Lower lobe of right lung (tissue), 2 donors: Measurements from ENCODE around the gene ISOC2. TPM values are rescaled to one million over a fixed set of nuclear protein-coding genes. Genes with fewer than 3 reads are reported as not detected.
A peak's percentile ranks its signal among the peaks of the same experiment; 100 is the strongest.

Experiments used
- ATAC-seq, 2 donors: fragments of 200-7000 bp; cut with Tn5 transposase; one replicate each; pipeline ENCODE4 v1.9.1; 2020 to 2022; ENCODE audit warnings: mild to moderate bottlenecking in 2 of 2, moderate library complexity in 2 of 2
- DNase-seq: peaks from one replicate; pipeline ENCODE4 v3.0.0-alpha.2; 2020
- H3K27ac ChIP-seq: fragments of 200-600 bp; one replicate; pipeline ENCODE4 v1.8.0; 2022
- H3K27me3 ChIP-seq: fragments of 200-600 bp; one replicate; pipeline ENCODE4 v1.8.0; 2022; ENCODE audit warnings: low read depth
- H3K36me3 ChIP-seq: fragments of 200-600 bp; one replicate; pipeline ENCODE4 v1.8.0; 2022; ENCODE audit warnings: mild to moderate bottlenecking
- H3K4me1 ChIP-seq: fragments of 200-600 bp; one replicate; pipeline ENCODE4 v1.8.0; 2022
- H3K4me3 ChIP-seq: fragments of 200-600 bp; one replicate; pipeline ENCODE4 v1.8.0; 2022; ENCODE audit warnings: mild to moderate bottlenecking
- H3K9me3 ChIP-seq: fragments of 200-600 bp; one replicate; pipeline ENCODE4 v1.8.0; 2022
- intact Hi-C: fragments of 100-400 bp; cut with DNase I; formaldehyde crosslinking; loops from one replicate; pipeline ENCODE4 v1.11.0; 2022
- total RNA-seq: library from RNA; stranded (reverse); fragmentation: NEBNext Ultra II Directional; extraction: Animal tissue kit (Norgen Biotek cat#: 25700); gene quantifications from one replicate; pipeline ENCODE4 v1.2.1, GENCODE V29; 2021
- TF ChIP-seq, protein P1 (sequence below): fragments of 200-600 bp; IDR thresholded peaks from one replicate; pipeline ENCODE4 v1.8.0; 2022; ENCODE audit warnings: antibody characterized with exemption, mild to moderate bottlenecking
- donor health status: DM: no; HTN: yes; CAD: no; lungs with severe emphysema.

The ISOC2 gene
- total RNA-seq, 1 donor from 2014 or later = 28.6 TPM

DNA sequence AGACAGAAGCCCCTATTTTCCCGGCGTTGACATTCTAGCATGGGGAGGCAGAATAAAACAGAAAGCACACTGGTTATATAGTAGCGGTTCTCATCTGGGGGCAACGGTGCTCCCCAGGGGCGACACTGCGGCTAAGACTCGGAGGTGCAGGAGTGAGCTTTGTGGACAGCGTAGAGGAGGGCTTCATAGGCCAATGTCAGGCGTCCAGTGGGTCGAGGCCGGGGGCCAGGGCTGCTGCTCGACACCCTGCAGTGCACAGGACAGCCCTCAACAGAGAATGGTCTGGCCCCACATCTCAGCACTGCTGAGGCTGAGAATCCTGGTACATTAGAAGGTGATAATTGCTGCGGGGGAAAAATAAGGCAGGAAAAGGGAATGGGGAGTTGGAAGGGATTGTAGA is 16.5 kb upstream of the ISOC2 start:
- no peak for ATAC-seq
- no peaks in the 10 kb centered on the region for H3K9me3 ChIP-seq
- H3K27me3 ChIP-seq = no peaks in the 10 kb centered on the region
- intact Hi-C loops = no loop called here
- TF ChIP-seq, protein P1, sequence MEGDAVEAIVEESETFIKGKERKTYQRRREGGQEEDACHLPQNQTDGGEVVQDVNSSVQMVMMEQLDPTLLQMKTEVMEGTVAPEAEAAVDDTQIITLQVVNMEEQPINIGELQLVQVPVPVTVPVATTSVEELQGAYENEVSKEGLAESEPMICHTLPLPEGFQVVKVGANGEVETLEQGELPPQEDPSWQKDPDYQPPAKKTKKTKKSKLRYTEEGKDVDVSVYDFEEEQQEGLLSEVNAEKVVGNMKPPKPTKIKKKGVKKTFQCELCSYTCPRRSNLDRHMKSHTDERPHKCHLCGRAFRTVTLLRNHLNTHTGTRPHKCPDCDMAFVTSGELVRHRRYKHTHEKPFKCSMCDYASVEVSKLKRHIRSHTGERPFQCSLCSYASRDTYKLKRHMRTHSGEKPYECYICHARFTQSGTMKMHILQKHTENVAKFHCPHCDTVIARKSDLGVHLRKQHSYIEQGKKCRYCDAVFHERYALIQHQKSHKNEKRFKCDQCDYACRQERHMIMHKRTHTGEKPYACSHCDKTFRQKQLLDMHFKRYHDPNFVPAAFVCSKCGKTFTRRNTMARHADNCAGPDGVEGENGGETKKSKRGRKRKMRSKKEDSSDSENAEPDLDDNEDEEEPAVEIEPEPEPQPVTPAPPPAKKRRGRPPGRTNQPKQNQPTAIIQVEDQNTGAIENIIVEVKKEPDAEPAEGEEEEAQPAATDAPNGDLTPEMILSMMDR = no peak
- peaks cover 20% of the 10 kb centered on the region for H3K36me3 ChIP-seq
- DNase-seq = no peak
- peaks cover 22% of the 10 kb centered on the region for H3K4me1 ChIP-seq
- peak overlapping the region; percentile 64 for H3K4me3 ChIP-seq
- no peak overlapping the region for H3K27ac ChIP-seq

DNA sequence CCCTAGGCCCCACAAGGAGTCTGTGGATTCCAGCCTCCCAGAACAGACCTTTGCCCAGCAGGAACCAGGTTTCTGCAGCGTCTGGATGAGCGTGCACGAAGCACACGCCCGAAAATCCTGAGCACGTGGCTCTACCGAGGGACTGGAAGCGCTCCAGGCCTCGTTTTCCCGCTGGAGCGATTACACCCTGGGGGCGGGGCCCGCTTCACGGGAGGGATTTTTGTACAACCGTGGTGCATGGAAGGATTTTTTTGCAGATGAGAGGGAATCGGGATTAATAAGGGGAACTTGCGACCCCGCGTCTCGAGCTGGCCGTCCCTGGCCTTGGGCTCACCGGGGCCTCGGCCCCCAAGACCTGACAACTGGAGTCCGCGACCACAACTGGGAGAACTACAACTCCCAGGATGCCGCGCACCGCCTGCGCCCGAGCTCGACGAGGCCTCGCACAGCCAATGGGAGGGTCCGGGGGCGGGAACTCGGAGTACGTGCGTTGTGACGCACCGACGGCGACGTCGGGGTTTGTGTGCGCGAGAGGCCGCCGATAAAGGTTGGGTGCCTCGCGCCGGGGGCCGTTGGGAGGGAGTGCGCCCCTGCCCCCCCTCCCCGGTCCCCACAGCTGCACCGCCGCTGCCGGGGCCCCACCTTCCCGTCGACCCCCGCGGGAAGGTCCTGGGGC is 14.8 kb upstream of the ISOC2 start, which contains the start of gene ZNF628:
Gene ZNF628 (plus strand): TSS at position 518 of the 676 bp plus-strand sequence. CDS start 3,294 bp downstream, outside the sequence.
- TF ChIP-seq, protein P1 = no peak
- Histone ChIP-seq H3K27ac (peak within 1 kb of the TSS; percentile 94), H3K27me3 (no peaks in the 10 kb centered on the region), H3K9me3 (no peaks in the 10 kb centered on the region), H3K36me3 (peaks cover 6% of the 10 kb centered on the region), H3K4me3 (peak within 1 kb of the TSS; percentile 64), H3K4me1 (peaks cover 22% of the 10 kb centered on the region)
- ATAC-seq = peak; percentile 97 to 98
- peak; percentile 99 for DNase-seq
- intact Hi-C loops = no loop called here

DNA sequence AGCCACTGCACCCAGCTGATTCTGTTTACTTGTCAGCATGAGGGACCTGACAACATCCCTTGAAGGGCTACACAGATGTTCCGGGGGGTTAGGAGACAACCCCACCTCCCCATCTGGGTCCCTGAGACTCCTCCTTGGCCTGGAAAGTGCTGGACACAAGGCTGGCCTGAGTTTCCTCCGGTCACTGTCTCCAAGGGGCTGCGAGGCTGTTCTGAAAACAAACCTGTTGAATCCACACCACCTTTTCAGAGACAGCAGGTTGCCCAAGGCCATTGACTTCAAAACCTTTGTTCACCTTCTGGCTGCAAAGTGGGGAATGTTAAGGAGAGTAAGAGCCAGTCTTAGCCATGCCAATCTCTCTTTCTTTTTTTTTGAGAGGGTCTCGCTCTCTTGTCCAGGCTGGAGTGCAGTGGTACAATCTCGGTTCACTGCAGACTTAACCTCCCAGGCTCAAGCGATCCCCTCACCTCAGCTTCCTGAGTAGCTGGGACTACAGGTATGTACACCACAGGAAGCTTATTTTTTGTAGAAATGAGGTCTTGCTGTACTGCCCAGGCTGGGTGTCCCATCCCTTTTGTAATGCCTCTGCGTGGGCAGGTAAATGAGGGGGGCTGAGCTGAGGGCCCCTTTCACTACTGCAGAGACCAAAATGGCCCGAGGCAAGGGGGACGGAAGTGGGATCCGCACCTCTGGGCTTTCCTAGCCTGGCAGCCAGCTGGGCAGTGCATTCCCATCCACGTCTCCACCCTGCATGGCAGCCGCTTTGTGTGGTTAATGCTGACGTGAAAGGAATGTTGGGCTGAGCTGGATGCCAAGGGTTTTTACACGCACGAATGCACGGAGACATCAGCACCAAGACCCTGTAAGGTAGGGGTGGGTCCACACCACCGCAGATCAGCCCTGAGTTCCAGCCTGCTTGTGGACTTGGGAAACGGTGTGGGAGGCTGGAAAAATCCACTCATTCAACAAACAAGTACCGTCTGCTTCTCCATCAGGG is 13.1 kb upstream of the ISOC2 start:
- intact Hi-C loops = no loop called here
- DNase-seq (no peak), ATAC-seq (no peak)
- H3K4me1 ChIP-seq = peaks cover 22% of the 10 kb centered on the region
- TF ChIP-seq, protein P1 = no peak
- H3K4me3 ChIP-seq = no peak overlapping the region
- H3K36me3 ChIP-seq = no peaks in the 10 kb centered on the region
- H3K27me3 ChIP-seq = no peaks in the 10 kb centered on the region
- H3K27ac ChIP-seq = no peak overlapping the region
- H3K9me3 ChIP-seq = no peaks in the 10 kb centered on the region

DNA sequence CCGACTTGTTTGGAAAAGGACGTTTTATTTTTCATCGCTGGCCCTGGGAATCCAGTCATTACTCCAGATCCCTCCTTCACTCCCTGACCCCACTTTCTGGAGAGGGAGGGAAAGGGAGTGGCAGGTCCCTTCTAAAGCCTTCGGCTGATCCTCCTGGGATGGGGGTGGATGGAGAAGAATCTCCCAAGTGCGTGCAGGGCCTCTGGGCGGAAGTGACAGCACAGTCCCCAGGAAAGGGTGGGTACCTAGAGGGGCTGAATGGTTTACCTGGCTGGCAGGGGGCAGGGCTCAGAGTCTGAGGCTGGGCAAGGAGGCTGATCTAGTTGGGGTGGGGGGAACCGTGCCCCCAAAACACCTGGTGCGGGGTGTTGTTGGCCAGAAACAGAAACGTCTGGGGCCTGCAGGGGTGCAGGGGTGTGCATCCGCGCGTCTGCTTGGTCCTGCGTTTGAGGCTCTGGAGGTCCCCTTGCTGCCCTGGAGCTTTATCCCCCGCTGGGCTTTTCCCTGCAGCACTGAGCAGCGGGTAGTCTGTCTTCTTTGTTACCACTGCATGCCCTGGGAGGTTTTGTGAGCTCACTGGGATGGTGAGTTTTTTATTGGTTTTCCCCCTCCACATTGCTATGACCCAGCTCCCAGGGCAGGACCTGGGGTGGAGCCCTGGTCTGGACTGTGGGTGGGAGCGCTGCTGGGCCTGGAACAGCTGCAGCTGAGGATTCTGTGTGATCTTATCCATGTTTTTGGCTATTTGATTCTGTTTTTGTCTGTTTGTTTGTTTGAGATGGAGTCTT is 12.0 kb upstream of the ISOC2 start:
- Histone ChIP-seq H3K9me3 (no peaks in the 10 kb centered on the region), H3K4me1 (peaks cover 19% of the 10 kb centered on the region), H3K27ac (no peak overlapping the region), H3K36me3 (no peaks in the 10 kb centered on the region), H3K4me3 (no peak overlapping the region), H3K27me3 (no peaks in the 10 kb centered on the region)
- DNase-seq (no peak), ATAC-seq (no peak)
- TF ChIP-seq, protein P1 = no peak
- intact Hi-C loops = no loop called here

DNA sequence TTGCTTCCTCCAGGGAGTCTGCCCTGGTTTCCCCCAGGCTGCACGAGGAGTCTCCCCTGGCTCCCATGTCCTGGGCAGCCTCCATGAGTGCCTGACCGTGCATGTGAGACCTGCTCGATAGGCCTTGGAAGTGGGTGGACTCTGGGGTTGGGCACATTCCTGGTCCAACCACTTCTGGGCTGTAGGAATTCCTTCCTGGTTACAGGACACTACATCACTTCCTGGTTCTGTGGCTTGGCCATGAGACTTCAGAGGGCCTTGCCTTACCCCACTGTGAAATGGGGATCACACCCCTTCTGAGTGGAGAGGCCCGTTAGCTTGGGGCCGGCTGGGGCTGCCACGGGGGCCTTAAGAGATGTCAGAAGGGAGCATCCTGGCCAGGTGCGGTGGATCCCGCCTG is 11.0 kb upstream of the ISOC2 start:
- H3K36me3 ChIP-seq = no peaks in the 10 kb centered on the region
- no peak for DNase-seq
- no peak overlapping the region for H3K27ac ChIP-seq
- H3K27me3 ChIP-seq = no peaks in the 10 kb centered on the region
- no peak overlapping the region for H3K4me3 ChIP-seq
- intact Hi-C loops = no loop called here
- TF ChIP-seq, protein P1 = no peak
- H3K9me3 ChIP-seq = no peaks in the 10 kb centered on the region
- peak; percentile 13 to 34 for ATAC-seq
- peaks cover 10% of the 10 kb centered on the region for H3K4me1 ChIP-seq
